Large intestine (tissue), 3 donors: ENCODE measurements around the gene ZNF350. TPM values are rescaled to one million over a fixed set of nuclear protein-coding genes. Genes with fewer than 3 reads are reported as not detected.
"Not testable (repeated sequence)": the region's sequence is repeated elsewhere in the genome, so short reads cannot be mapped to it uniquely, and the experiment has no call there.

Source experiments
- DNase-seq, 2 donors: peaks; one replicate each; pipeline versions ENCODE4 v3.0.0 to v3.0.0-alpha.2; 2013
- H3K27ac ChIP-seq: one replicate; pipeline ENCODE4 v1.5.1; 2013; ENCODE audit warnings: low read length
- H3K27me3 ChIP-seq: 2 replicates; pipeline ENCODE4 v1.6.1; 2013; ENCODE audit warnings: low read length; ENCODE audit not compliant: control insufficient read depth, insufficient read depth
- H3K36me3 ChIP-seq: 2 replicates; pipeline ENCODE4 v1.6.1; 2013; ENCODE audit warnings: low read length; ENCODE audit not compliant: control insufficient read depth, insufficient read depth
- H3K4me1 ChIP-seq: one replicate; pipeline ENCODE4 v1.6.1; 2013; ENCODE audit warnings: low read length; ENCODE audit not compliant: control insufficient read depth, insufficient read depth
- H3K4me3 ChIP-seq: one replicate; pipeline ENCODE4 v1.5.1; 2013; ENCODE audit warnings: low read length
- H3K9me3 ChIP-seq: one replicate; pipeline ENCODE4 v1.6.1; 2013; ENCODE audit warnings: mild to moderate bottlenecking, low read depth, low read length, moderate library complexity; ENCODE audit not compliant: control insufficient read depth
- whole genome bisulfite sequencing: methylation state at CpG from one replicate; pipeline ENCODE4 v1.1.5; 2013; ENCODE audit warnings: low lambda C conversion rate; ENCODE audit not compliant: insufficient coverage; 5-methylcytosine and 5-hydroxymethylcytosine counted together
- polyA plus RNA-seq: library from polyadenylated mRNA; unstranded; fragments of 120-200 nt; gene quantifications from one replicate; pipeline ENCODE4 v1.2.1, GENCODE V29; 2013

ZNF350 gene
- polyA plus RNA-seq, 1 donor: 12.2 TPM

GRCh38 chr19:52010674-52011073 lies 24.0 kb upstream of the ZNF350 start:
- no peak overlapping the region for H3K27ac ChIP-seq
- H3K4me1 ChIP-seq: peaks cover 3% of the 10 kb centered on the region
- no peak overlapping the region for H3K4me3 ChIP-seq
- H3K27me3 ChIP-seq: no peaks in the 10 kb centered on the region
- no peak for DNase-seq
- WGBS: no CpG with 5 or more reads among the region's 1 CpG
- peaks cover 24% of the 10 kb centered on the region for H3K9me3 ChIP-seq
- peaks cover 10% of the 10 kb centered on the region for H3K36me3 ChIP-seq

GRCh38 chr19:52007806-52008557 lies 21.3 kb upstream of the ZNF350 start, which contains the start of gene ZNF615:
TSS of gene ZNF615 (minus strand) at chr19:52008211. CDS start at chr19:52003711, 4,500 bp downstream.
- peaks cover 3% of the 10 kb centered on the region for H3K4me1 ChIP-seq
- DNase-seq: peak; percentile 89 to 95
- no peaks in the 10 kb centered on the region for H3K27me3 ChIP-seq
- H3K4me3 ChIP-seq: peak within 1 kb of the TSS; percentile 81
- peaks cover 16% of the 10 kb centered on the region for H3K36me3 ChIP-seq
- WGBS: no CpG with 5 or more reads among the region's 44 CpGs
- peaks cover 27% of the 10 kb centered on the region for H3K9me3 ChIP-seq
- peak within 1 kb of the TSS; percentile 75 for H3K27ac ChIP-seq

- Histone ChIP-seq H3K36me3 (peaks cover 10% of the 10 kb centered on the region), H3K4me1 (peaks cover 3% of the 10 kb centered on the region), H3K27me3 (no peaks in the 10 kb centered on the region), H3K4me3 (peak overlapping the region; percentile 81), H3K9me3 (peaks cover 28% of the 10 kb centered on the region), H3K27ac (peak overlapping the region; percentile 75)
- no CpG with 5 or more reads among the region's 9 CpGs for WGBS
- peak in 1 of 2 donors; percentile 10 for DNase-seq
Measured at GRCh38 chr19:52007451-52007805, 20.8 kb upstream of the ZNF350 start.

GRCh38 chr19:51994048-51994644 lies 7.5 kb upstream of the ZNF350 start:
- Histone ChIP-seq H3K27ac (no peak overlapping the region), H3K36me3 (peaks cover 36% of the 10 kb centered on the region), H3K4me1 (no peaks in the 10 kb centered on the region), H3K9me3 (peaks cover 59% of the 10 kb centered on the region), H3K4me3 (no peak overlapping the region), H3K27me3 (no peaks in the 10 kb centered on the region)
- WGBS: no CpG with 5 or more reads among the region's 2 CpGs
- DNase-seq: no peak

- H3K4me3 ChIP-seq: no peak overlapping the region
- no peaks in the 10 kb centered on the region for H3K27me3 ChIP-seq
- no peaks in the 10 kb centered on the region for H3K4me1 ChIP-seq
- no peak for DNase-seq
- no peak overlapping the region for H3K27ac ChIP-seq
- 100% methylated on average over 2 of the region's 10 CpGs for WGBS
- peaks cover 33% of the 10 kb centered on the region for H3K36me3 ChIP-seq
- H3K9me3 ChIP-seq: peaks cover 59% of the 10 kb centered on the region
Measured at GRCh38 chr19:51993422-51993821, 6.8 kb upstream of the ZNF350 start.

- DNase-seq: no peak
- WGBS: no CpG with 5 or more reads among the region's 4 CpGs
- peaks cover 27% of the 10 kb centered on the region for H3K9me3 ChIP-seq
Measured at GRCh38 chr19:51983361-51983760, 3.3 kb downstream of the ZNF350 start.

GRCh38 chr19:51980926-51981325 lies 5.7 kb downstream of the ZNF350 start:
- not testable (repeated sequence) for H3K4me1 ChIP-seq, H3K27ac ChIP-seq, H3K4me3 ChIP-seq, DNase-seq, H3K27me3 ChIP-seq
- Histone ChIP-seq H3K9me3 (peaks cover 18% of the 10 kb centered on the region), H3K36me3 (peaks cover 13% of the 10 kb centered on the region)
- no CpG with 5 or more reads among the region's 6 CpGs for WGBS

More at GRCh38 chr19:51983361-51983760, 3.3 kb downstream of the ZNF350 start:
- no peaks in the 10 kb centered on the region for H3K27me3 ChIP-seq
- peaks cover 11% of the 10 kb centered on the region for H3K36me3 ChIP-seq
- no peak overlapping the region for H3K27ac ChIP-seq
- no peaks in the 10 kb centered on the region for H3K4me1 ChIP-seq
- H3K4me3 ChIP-seq: no peak overlapping the region

- peaks cover 24% of the 10 kb centered on the region for H3K9me3 ChIP-seq
- H3K36me3 ChIP-seq: peaks cover 13% of the 10 kb centered on the region
- no CpG with 5 or more reads among the region's 6 CpGs for WGBS
Measured at GRCh38 chr19:51980116-51980736, 6.4 kb downstream of the ZNF350 start.

GRCh38 chr19:51978882-51979281 lies 7.8 kb downstream of the ZNF350 start:
- Histone ChIP-seq H3K27ac (no peak overlapping the region), H3K4me1 (no peaks in the 10 kb centered on the region), H3K4me3 (no peak overlapping the region), H3K27me3 (no peaks in the 10 kb centered on the region), H3K36me3 (peaks cover 23% of the 10 kb centered on the region), H3K9me3 (peaks cover 27% of the 10 kb centered on the region)
- DNase-seq: no peak
- no CpG with 5 or more reads among the region's 4 CpGs for WGBS

More at GRCh38 chr19:51980116-51980736, 6.4 kb downstream of the ZNF350 start:
- DNase-seq: no peak
- no peak overlapping the region for H3K27ac ChIP-seq
- no peaks in the 10 kb centered on the region for H3K27me3 ChIP-seq
- H3K4me3 ChIP-seq: no peak overlapping the region
- H3K4me1 ChIP-seq: no peaks in the 10 kb centered on the region

GRCh38 chr19:51977346-51977745 lies 9.3 kb downstream of the ZNF350 start:
- Histone ChIP-seq H3K36me3 (peaks cover 31% of the 10 kb centered on the region), H3K27ac (no peak overlapping the region), H3K4me3 (no peak overlapping the region), H3K4me1 (no peaks in the 10 kb centered on the region), H3K9me3 (peaks cover 32% of the 10 kb centered on the region), H3K27me3 (no peaks in the 10 kb centered on the region)
- no peak for DNase-seq
- WGBS: no CpG with 5 or more reads among the region's 7 CpGs
